ENCODE results near the gene CAMK1D.

CAMK1D gene

GRCh38 chr10:12539350-12540164 lies 190.2 kb downstream of the CAMK1D start:
- Histone ChIP-seq H3K79me2 (ENCODE audit: insufficient read depth, low read length) (no peaks in the 10 kb centered on the region), H3K36me3 (ENCODE audit: insufficient read depth, low read length) (no peaks in the 10 kb centered on the region), H4K20me1 (ENCODE audit: insufficient read depth, low read length) (no peaks in the 10 kb centered on the region), H3K27ac (ENCODE audit: low read length) (no peak overlapping the region), H3K4me3 (ENCODE audit: low read depth in 1 of 2, low read length in 2 of 2) (no peak overlapping the region), H2AFZ (ENCODE audit: low read depth, low read length) (no peak overlapping the region), H3K9ac (ENCODE audit: low read depth, low read length) (no peak overlapping the region), H3K27me3 (ENCODE audit: insufficient read depth, low read length, poor library complexity) (no peaks in the 10 kb centered on the region), H3K4me2 (ENCODE audit: insufficient read depth, low read length) (no peak overlapping the region), H3K4me1 (ENCODE audit: insufficient read depth, low read length) (peaks cover 8% of the 10 kb centered on the region), H3K9me3 (ENCODE audit: insufficient read depth, low read length, severe bottlenecking) (no peaks in the 10 kb centered on the region)
- DNase-seq (no peak), ATAC-seq (ENCODE audit: insufficient read depth, low read depth) (no peak)
- TF ChIP-seq CTCF (IDR thresholded peaks at IDR 0.05; ENCODE audit: borderline replicate concordance, extremely low read depth, low read length, poor library complexity, severe bottlenecking) (no peak), EZH2 (IDR thresholded peaks at IDR 0.05; ENCODE audit: borderline replicate concordance, low read depth, low read length, severe bottlenecking) (no peak)

GRCh38 chr10:12540341-12540781 lies 191.0 kb downstream of the CAMK1D start:
- H3K9ac ChIP-seq (ENCODE audit: low read depth, low read length): no peak overlapping the region
- no peaks in the 10 kb centered on the region for H3K79me2 ChIP-seq (ENCODE audit: insufficient read depth, low read length)
- no peak overlapping the region for H3K4me2 ChIP-seq (ENCODE audit: insufficient read depth, low read length)
- H3K9me3 ChIP-seq (ENCODE audit: insufficient read depth, low read length, severe bottlenecking): no peaks in the 10 kb centered on the region
- TF ChIP-seq CTCF (IDR thresholded peaks at IDR 0.05; ENCODE audit: borderline replicate concordance, extremely low read depth, low read length, poor library complexity, severe bottlenecking) (no peak), EZH2 (IDR thresholded peaks at IDR 0.05; ENCODE audit: borderline replicate concordance, low read depth, low read length, severe bottlenecking) (no peak)
- no peak overlapping the region for H3K27ac ChIP-seq (ENCODE audit: low read length)
- ATAC-seq (ENCODE audit: insufficient read depth, low read depth) (no peak), DNase-seq (no peak)
- peaks cover 2% of the 10 kb centered on the region for H3K4me1 ChIP-seq (ENCODE audit: insufficient read depth, low read length)
- no peak overlapping the region for H2AFZ ChIP-seq (ENCODE audit: low read depth, low read length)
- H3K4me3 ChIP-seq (ENCODE audit: low read depth in 1 of 2, low read length in 2 of 2): no peak overlapping the region
- no peaks in the 10 kb centered on the region for H3K27me3 ChIP-seq (ENCODE audit: insufficient read depth, low read length, poor library complexity)
- no peaks in the 10 kb centered on the region for H4K20me1 ChIP-seq (ENCODE audit: insufficient read depth, low read length)
- no peaks in the 10 kb centered on the region for H3K36me3 ChIP-seq (ENCODE audit: insufficient read depth, low read length)

GRCh38 chr10:12541446-12542067 lies 192.2 kb downstream of the CAMK1D start:
- H3K9me3 ChIP-seq (ENCODE audit: insufficient read depth, low read length, severe bottlenecking): no peaks in the 10 kb centered on the region
- H4K20me1 ChIP-seq (ENCODE audit: insufficient read depth, low read length): no peaks in the 10 kb centered on the region
- no peak for ATAC-seq (ENCODE audit: insufficient read depth, low read depth)
- no peaks in the 10 kb centered on the region for H3K27me3 ChIP-seq (ENCODE audit: insufficient read depth, low read length, poor library complexity)
- H2AFZ ChIP-seq (ENCODE audit: low read depth, low read length): no peak overlapping the region
- no peak for DNase-seq
- no peaks in the 10 kb centered on the region for H3K4me1 ChIP-seq (ENCODE audit: insufficient read depth, low read length)
- H3K27ac ChIP-seq (ENCODE audit: low read length): no peak overlapping the region
- no peak overlapping the region for H3K4me3 ChIP-seq (ENCODE audit: low read depth in 1 of 2, low read length in 2 of 2)
- no peak overlapping the region for H3K9ac ChIP-seq (ENCODE audit: low read depth, low read length)
- TF ChIP-seq EZH2 (IDR thresholded peaks at IDR 0.05; ENCODE audit: borderline replicate concordance, low read depth, low read length, severe bottlenecking) (no peak), CTCF (IDR thresholded peaks at IDR 0.05; ENCODE audit: borderline replicate concordance, extremely low read depth, low read length, poor library complexity, severe bottlenecking) (no peak)
- no peaks in the 10 kb centered on the region for H3K36me3 ChIP-seq (ENCODE audit: insufficient read depth, low read length)
- H3K4me2 ChIP-seq (ENCODE audit: insufficient read depth, low read length): no peak overlapping the region
- no peaks in the 10 kb centered on the region for H3K79me2 ChIP-seq (ENCODE audit: insufficient read depth, low read length)

Measured in DND-41 (cell line).